OCI-LY3 (cell line): ENCODE measurements around the gene ZNF846.

ENCODE experiments used
- CTCF ChIP-seq: fragments of 200-600, 300-600 bp; sonication (generic); IDR thresholded peaks from 2 replicates; pipeline ENCODE4 v1.5.1; 2014; ENCODE audit warnings: antibody characterized with exemption, low read length, low read depth
- EZH2phosphoT487 ChIP-seq: fragments of 200-600 bp; shearing (Covaris generic); IDR thresholded peaks from 2 replicates; pipeline ENCODE4 v1.6.1; 2018; ENCODE audit warnings: antibody characterized with exemption, mixed run types, low read depth

DNA sequence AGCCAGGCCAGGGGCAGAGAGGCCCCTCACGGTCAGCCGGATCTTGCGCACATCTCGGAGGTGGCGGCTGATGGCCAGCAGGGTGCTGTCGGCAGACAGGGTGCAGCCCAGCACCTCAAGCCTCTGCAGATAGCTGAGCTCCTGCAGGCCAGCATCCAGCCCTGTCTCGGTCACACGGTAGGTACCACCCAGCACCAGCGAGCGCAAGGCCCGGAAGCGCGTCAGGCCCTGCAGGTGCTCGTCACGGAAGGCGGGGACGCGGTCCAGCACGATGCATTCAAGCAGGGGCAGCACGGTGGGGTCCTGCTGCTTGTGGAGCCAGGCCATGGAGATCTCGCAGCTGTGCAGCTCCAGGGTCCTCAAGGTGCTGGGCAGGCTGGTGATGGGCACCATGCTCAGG lies 42.6 kb upstream of the ZNF846 start:
- no peak for TF ChIP-seq CTCF
- TF ChIP-seq EZH2phosphoT487, result no peak
